HEK293T (cell line): Measurements from ENCODE around the gene PPP4R3B.

Experiments
- BHLHE40 ChIP-seq: fragments of 450-650 bp; IDR thresholded peaks from 2 replicates; pipeline ENCODE4 v1.6.1; 2016; ENCODE audit warnings: mild to moderate bottlenecking, moderate library complexity, borderline replicate concordance
- ELF4 ChIP-seq: fragments of 450-650 bp; IDR thresholded peaks from 2 replicates; pipeline ENCODE4 v1.6.1; 2017; ENCODE audit warnings: antibody characterized with exemption
- FOXA1 ChIP-seq: fragments of 450-650 bp; IDR thresholded peaks from 2 replicates; pipeline ENCODE4 v1.6.1; 2016; ENCODE audit warnings: mild to moderate bottlenecking
- FOXM1 ChIP-seq: fragments of 450-650 bp; IDR thresholded peaks from 2 replicates; pipeline ENCODE4 v1.6.1; 2017; ENCODE audit warnings: mild to moderate bottlenecking, borderline replicate concordance
- L3MBTL2 ChIP-seq: fragments of 450-650 bp; conservative IDR thresholded peaks from 2 replicates; pipeline ENCODE4 v1.6.1; 2016; ENCODE audit warnings: mild to moderate bottlenecking
- LEF1 ChIP-seq: fragments of 450-650 bp; IDR thresholded peaks from 2 replicates; pipeline ENCODE4 v1.6.1; 2017; ENCODE audit warnings: mild to moderate bottlenecking, borderline replicate concordance
- NFRKB ChIP-seq: fragments of 450-650 bp; IDR thresholded peaks from 2 replicates; pipeline ENCODE4 v1.6.1; 2016; ENCODE audit warnings: mild to moderate bottlenecking, moderate library complexity
- PKNOX1 ChIP-seq: fragments of 450-650 bp; IDR thresholded peaks from 2 replicates; pipeline ENCODE4 v1.6.1; 2016
- SP1 ChIP-seq: fragments of 450-650 bp; IDR thresholded peaks from 2 replicates; pipeline ENCODE4 v1.6.1; 2017
- SUZ12 ChIP-seq: fragments of 450-650 bp; IDR thresholded peaks from 2 replicates; pipeline ENCODE4 v1.6.1; 2016; ENCODE audit warnings: mild to moderate bottlenecking
- ZNF384 ChIP-seq: fragments of 450-650 bp; IDR thresholded peaks from 2 replicates; pipeline ENCODE4 v1.6.1; 2016

- TF ChIP-seq FOXA1 = no peak
- no peak for TF ChIP-seq SUZ12
- no peak for TF ChIP-seq SP1
- TF ChIP-seq PKNOX1 = no peak
- no peak for TF ChIP-seq NFRKB
- TF ChIP-seq L3MBTL2 = no peak
- TF ChIP-seq LEF1 = no peak
- no peak for TF ChIP-seq BHLHE40
- TF ChIP-seq FOXM1 = no peak
- no peak for TF ChIP-seq ZNF384
- TF ChIP-seq ELF4 = no peak
These were observed 4.4 kb upstream of the PPP4R3B start for GRCh38 chr2:55621802-55622201.
